ENCODE data around the gene CDC42BPB.
"Not testable (repeated sequence)": the region's sequence is repeated elsewhere in the genome, so short reads cannot be mapped to it uniquely, and the experiment has no call there.

Gene CDC42BPB

DNA sequence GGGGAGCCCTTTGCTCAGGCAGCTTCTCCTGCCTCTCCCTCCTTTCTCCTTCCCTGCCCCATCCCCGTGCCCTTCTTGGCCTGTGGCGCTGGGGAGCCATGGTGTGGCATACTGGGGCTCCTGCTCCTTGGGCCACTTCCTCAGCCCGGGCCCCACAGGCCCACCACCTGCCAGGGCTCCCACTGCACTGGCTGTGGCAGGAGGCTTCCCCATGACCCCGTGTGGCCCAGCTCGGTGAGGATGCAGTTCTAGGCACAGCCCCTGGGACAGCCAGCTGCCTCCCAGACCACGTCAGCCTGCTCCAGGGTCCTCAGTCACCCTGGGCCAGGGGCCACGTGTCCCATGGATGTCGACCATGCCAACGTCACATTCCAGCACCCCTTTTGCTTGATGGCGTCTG is 147.9 kb downstream of the CDC42BPB start:
- no peak for DNase-seq

- DNase-seq, result no peak
Observed at GRCh38 chr14:102908766-102909455, 148.4 kb downstream of the CDC42BPB start.

DNA sequence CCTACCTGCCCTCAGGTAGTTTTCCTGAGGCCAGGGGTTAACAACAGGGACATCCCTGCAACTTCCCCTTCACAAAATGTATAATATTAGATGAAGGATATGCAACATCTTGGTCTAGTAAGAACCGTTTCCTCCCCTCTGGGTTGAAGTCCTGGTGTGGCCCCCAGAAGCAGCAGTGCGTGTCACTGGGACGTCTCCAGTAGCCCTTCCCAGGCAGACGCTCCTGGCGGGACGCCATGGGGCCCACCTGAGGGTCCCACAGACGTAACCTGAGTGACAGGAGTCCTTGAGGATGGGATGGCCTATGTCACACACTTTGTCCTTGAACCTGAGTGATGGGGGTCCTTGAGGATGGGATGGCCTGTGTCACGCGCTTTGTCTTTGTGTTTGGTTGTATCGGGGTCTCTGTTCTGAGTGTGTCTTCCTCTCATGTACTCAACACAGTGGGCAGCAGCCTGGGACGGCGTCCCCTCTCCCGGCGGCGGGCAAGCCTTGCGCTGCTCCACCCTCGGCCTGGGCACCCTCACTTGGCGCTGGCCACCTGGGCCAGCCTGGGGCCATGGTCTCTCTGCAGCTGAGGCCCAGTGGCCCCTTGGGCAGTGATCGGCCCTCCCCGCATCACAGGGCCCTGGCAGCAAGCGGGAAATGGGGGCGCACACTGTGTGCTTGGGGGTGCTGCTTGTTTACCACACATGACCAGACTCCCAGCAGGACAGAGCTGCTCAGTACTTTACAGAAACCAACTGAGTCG is 149.2 kb downstream of the CDC42BPB start:
- DNase-seq, result no peak

DNA sequence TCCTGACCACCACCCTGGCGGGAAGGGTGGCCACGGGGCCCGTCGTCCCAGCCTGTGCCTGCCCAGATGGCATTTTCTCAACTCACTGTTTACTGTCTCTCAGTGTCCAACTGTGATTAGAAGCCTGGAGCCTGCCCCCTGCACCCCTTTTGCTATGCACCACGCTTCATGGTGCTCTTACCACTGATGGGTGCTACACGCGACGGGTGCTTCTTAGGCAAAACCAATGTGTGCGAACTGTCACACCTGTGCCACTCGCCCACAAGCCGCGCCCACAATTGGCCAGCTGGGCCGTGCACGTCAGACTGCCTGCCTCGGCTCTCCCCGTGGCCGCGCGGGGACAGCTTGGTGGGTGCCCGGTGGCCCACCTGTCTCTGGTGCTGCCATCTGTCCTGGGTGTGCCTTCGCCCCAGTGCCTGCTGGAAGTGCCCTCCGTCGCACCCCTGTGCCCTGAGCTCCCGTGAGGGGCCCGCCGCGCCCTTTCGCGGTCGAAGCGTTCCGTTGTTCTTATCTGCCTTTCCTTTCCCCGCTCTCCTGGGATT is 150.0 kb downstream of the CDC42BPB start:
- no peak for DNase-seq

- DNase-seq, result no peak
Observed at GRCh38 chr14:102906616-102907302, 150.6 kb downstream of the CDC42BPB start.

DNA sequence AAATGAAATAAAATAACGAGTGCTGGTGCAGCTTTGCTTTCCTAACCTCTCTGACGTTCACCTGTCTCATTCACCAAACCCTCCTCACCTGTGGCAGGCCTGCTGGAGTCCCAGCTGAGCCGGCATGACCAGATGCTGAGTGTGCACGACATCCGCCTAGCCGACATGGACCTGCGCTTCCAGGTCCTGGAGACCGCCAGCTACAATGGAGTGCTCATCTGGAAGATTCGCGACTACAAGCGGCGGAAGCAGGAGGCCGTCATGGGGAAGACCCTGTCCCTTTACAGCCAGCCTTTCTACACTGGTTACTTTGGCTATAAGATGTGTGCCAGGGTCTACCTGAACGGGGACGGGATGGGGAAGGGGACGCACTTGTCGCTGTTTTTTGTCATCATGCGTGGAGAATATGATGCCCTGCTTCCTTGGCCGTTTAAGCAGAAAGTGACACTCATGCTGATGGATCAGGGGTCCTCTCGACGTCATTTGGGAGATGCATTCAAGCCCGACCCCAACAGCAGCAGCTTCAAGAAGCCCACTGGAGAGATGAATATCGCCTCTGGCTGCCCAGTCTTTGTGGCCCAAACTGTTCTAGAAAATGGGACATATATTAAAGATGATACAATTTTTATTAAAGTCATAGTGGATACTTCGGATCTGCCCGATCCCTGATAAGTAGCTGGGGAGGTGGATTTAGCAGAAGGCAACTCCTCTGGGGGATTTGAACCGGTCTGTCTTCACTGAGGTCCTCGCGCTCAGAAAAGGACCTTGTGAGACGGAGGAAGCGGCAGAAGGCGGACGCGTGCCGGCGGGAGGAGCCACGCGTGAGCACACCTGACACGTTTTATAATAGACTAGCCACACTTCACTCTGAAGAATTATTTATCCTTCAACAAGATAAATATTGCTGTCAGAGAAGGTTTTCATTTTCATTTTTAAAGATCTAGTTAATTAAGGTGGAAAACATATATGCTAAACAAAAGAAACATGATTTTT is 151.9 kb downstream of the CDC42BPB start:
- no peak for DNase-seq

- no peak for DNase-seq
Observed at GRCh38 chr14:102903889-102904512, 153.3 kb downstream of the CDC42BPB start.

GRCh38 chr14:102903248-102903888 is 154.0 kb downstream of the CDC42BPB start:
- DNase-seq, result no peak

DNA sequence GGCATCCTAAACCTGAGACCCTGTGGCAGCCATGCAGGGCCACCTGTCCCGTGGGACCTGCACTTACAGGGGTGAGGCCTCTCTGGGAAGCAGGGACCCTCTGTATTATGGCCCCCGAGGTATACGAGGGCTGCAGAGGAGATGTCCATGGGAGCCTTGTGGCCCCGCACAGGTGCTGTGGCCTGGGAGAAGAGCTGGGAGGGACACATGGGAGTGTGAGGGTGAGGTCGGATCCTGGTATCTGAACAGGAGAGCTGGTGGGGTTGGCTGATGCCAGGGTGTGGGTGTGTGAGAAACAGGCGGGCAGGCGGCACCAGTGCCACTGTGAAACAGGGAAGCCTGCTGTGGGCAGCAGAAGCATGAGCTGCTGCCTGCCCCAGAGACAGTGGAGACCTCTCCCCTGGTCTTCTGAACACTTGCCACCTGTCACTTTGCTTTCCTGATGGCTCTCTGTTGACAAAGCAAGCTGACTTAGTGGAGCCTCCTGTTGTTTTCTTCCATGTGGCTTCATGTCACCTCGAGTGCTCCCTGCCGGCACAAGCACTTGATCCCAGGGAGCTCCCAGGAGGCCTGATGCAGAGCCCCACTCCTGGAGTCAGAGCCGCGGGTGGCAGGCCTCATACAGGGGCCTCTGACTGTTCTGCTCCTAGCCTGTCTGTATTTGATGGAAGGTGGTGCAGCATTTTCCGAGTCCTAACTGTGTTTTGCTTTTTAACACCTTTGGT is 154.7 kb downstream of the CDC42BPB start:
- DNase-seq, result no peak

DNA sequence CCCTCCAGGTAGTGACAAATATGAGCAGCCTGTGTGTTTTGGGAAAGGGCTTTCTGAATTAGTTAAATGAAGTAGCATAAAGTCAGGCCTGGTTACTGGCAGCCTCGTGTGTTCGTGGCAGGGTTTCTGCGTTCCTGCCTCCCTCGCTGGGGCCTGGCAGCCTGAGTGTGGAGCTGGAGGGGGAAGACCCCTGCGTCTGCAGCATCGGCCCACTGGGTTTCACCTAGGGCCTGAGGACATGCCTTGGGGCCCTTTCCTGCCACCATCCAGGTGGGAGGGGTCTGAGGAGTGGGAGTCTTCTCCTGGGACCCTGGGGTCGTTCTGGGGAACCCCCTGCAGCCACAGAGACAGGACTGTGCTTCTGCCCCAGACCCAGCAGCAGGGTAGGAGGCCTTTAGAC is 155.3 kb downstream of the CDC42BPB start:
- no peak for DNase-seq

GRCh38 chr14:102901633-102902032 is 155.7 kb downstream of the CDC42BPB start:
- no peak for DNase-seq

DNA sequence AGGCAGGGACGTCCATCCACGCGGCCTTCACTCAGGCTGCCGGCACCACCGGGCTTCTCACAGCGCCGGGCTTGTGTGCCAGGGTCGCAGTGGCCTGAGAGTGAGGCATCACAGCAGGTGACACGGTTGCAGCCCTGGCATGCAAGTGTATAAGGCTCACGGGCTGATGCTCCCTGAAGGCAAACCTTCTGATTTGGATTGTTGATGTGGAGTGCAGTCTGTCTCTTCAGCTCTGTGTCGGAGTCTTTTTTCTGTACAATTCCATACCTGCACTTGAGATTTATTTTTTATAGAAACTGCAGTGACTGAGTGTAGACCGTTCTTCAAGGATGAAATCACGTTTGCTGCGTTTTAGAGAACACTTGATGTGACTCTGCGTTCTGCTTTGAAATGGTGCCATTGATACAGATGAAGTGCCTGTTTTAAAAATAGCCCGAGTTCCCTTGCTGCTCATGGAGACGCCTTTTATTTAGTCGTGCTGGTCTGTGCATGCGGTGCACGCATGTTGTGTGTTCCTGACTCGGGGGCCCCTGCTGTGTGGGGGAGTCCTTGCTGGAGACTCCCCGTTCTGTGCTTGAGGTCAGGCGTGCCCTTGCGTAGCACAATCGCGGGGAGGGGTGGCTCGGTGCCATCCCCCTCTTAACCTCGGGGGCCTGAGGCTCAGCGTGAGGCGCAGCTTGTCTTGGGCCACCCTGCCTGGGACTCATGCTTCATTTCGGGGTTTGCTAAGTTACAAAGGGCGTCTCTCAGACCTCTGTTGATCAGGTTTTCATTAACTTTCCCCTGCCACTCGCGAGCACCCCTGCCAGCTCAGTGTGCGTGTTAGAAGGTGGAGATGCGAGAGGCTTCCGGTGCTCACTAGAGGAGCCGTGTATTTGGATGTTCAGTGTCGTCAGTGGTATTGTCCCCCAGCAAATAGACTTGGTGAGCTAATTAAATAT is 156.4 kb downstream of the CDC42BPB start:
- DNase-seq, result no peak

GRCh38 chr14:102899516-102899900 is 157.8 kb downstream of the CDC42BPB start:
- no peak for DNase-seq

GRCh38 chr14:102898776-102899515 is 158.4 kb downstream of the CDC42BPB start:
- DNase-seq, result no peak

GRCh38 chr14:102898298-102898697 is 159.1 kb downstream of the CDC42BPB start:
- no peak for DNase-seq

GRCh38 chr14:102897299-102898027 is 159.9 kb downstream of the CDC42BPB start:
- no peak for DNase-seq

DNA sequence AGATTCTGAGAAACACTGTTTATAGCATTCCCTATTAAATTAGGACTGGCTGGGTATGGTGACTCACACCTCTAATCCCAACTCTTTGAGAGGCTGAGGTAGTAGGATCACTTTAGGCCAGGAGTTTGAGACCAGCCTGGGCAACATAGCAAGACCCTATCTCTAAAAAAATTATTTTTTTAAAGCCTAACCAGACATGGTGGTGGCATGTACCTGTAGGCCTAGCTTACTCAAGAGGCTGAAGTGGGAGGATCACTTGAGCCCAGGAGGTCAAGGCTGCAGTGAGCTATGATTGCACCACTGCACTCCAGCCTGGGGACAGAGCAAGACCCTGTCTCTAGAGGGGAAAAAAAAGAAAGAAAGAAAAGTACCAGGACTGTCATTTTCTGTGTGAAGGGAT is 160.6 kb downstream of the CDC42BPB start:
- DNase-seq, result not testable (repeated sequence)

GRCh38 chr14:102893452-102893851 is 163.9 kb downstream of the CDC42BPB start:
- DNase-seq, result no peak
